Subcutaneous adipose tissue (tissue), 4 donors: Measurements from ENCODE around the gene PCDHB1. TPM values are rescaled to one million over a fixed set of nuclear protein-coding genes. Genes with fewer than 3 reads are reported as not detected.

ENCODE experiments used
- total RNA-seq, 4 donors: library from RNA; depleted of rRNA; stranded (reverse); fragments of >200 nt; gene quantifications; one replicate each; pipeline ENCODE4 v1.1.0, GENCODE V29; 2016

The PCDHB1 gene
- total RNA-seq, 4 donors from 2014 or later: not detected

Other genes with a start within 250 kb of the PCDHB1 start
- 1 to 10 TPM in 1 of 4 donors, under 1 TPM in 3; 0.16 to 1.3 (median 0.76) TPM for gene PCDHA4, start 244.3 kb upstream of the PCDHB1 start, total RNA-seq
- gene PCDHA5, start 229.8 kb upstream of the PCDHB1 start, total RNA-seq: under 1 TPM in 3 of 4 donors, not detected in 1; 0.33 to 0.57 (median 0.51) TPM
- gene PCDHA6, start 223.4 kb upstream of the PCDHB1 start, total RNA-seq: under 1 TPM; 0.22 to 0.49 (median 0.36) TPM
- under 1 TPM; 0.17 to 0.44 (median 0.26) TPM for gene PCDHA7, start 217.1 kb upstream of the PCDHB1 start, total RNA-seq
- gene PCDHA8, start 210.2 kb upstream of the PCDHB1 start, total RNA-seq: under 1 TPM in 1 of 4 donors, not detected in 3; 0.17 TPM
- gene PCDHA9, start 203.0 kb upstream of the PCDHB1 start, total RNA-seq: under 1 TPM in 3 of 4 donors, not detected in 1; under 0.01 to 0.34 (median 0.19) TPM
- gene PCDHA10, start 195.5 kb upstream of the PCDHB1 start, total RNA-seq: 1 to 10 TPM in 1 of 4 donors, under 1 TPM in 3; 0.51 to 1.9 (median 0.66) TPM
- under 1 TPM in 3 of 4 donors, not detected in 1; 0.22 to 0.34 (median 0.33) TPM for gene PCDHA11, start 182.4 kb upstream of the PCDHB1 start, total RNA-seq
- gene PCDHA12, start 176.1 kb upstream of the PCDHB1 start, total RNA-seq: under 1 TPM in 3 of 4 donors, not detected in 1; 0.17 to 0.22 (median 0.19) TPM
- gene PCDHA13, start 169.2 kb upstream of the PCDHB1 start, total RNA-seq: 1 to 10 TPM in 1 of 4 donors, under 1 TPM in 3; 0.34 to 1.5 (median 0.69) TPM
- gene PCDHAC1, start 125.1 kb upstream of the PCDHB1 start, total RNA-seq: 1 to 10 TPM in 1 of 4 donors, under 1 TPM in 3; 0.44 to 1.9 (median 0.74) TPM
- gene PCDHAC2, start 84.9 kb upstream of the PCDHB1 start, total RNA-seq: 1 to 10 TPM in 1 of 4 donors, under 1 TPM in 3; 0.49 to 1.1 (median 0.81) TPM
- 1 to 10 TPM; 1.8 to 3.2 (median 2.1) TPM for gene PCDHB2, start 43.2 kb downstream of the PCDHB1 start, total RNA-seq
- 1 to 10 TPM in 3 of 4 donors, under 1 TPM in 1; 0.85 to 3.8 (median 2.4) TPM for gene PCDHB3, start 49.1 kb downstream of the PCDHB1 start, total RNA-seq
- gene PCDHB4, start 70.4 kb downstream of the PCDHB1 start, total RNA-seq: 1 to 10 TPM; 2.0 to 7.0 (median 4.1) TPM
- 1 to 10 TPM in 2 of 4 donors, under 1 TPM in 2; 0.33 to 3.4 (median 1.6) TPM for gene PCDHB5, start 83.8 kb downstream of the PCDHB1 start, total RNA-seq
- gene PCDHB6, start 98.7 kb downstream of the PCDHB1 start, total RNA-seq: 1 to 10 TPM in 1 of 4 donors, under 1 TPM in 2, not detected in 1; 0.85 to 1.3 (median 0.94) TPM
- gene PCDHB7, start 121.3 kb downstream of the PCDHB1 start, total RNA-seq: 1 to 10 TPM in 3 of 4 donors, under 1 TPM in 1; 0.49 to 1.5 (median 1.3) TPM
- gene PCDHB8, start 126.4 kb downstream of the PCDHB1 start, total RNA-seq: 1 to 10 TPM in 1 of 4 donors, under 1 TPM in 3; 0.38 to 1.1 (median 0.67) TPM
- 1 to 10 TPM; 2.2 to 4.9 (median 2.7) TPM for gene PCDHB16, start 131.0 kb downstream of the PCDHB1 start, total RNA-seq
- 1 to 10 TPM; 1.0 to 2.4 (median 2.1) TPM for gene PCDHB9, start 135.8 kb downstream of the PCDHB1 start, total RNA-seq
- gene PCDHB10, start 141.0 kb downstream of the PCDHB1 start, total RNA-seq: 1 to 10 TPM; 2.4 to 4.7 (median 2.4) TPM
- gene PCDHB11, start 148.3 kb downstream of the PCDHB1 start, total RNA-seq: 1 to 10 TPM; 1.4 to 3.5 (median 2.1) TPM
- 1 to 10 TPM; 1.0 to 3.1 (median 2.3) TPM for gene PCDHB12, start 157.3 kb downstream of the PCDHB1 start, total RNA-seq
- gene PCDHB13, start 162.5 kb downstream of the PCDHB1 start, total RNA-seq: 1 to 10 TPM; 1.9 to 3.8 (median 2.8) TPM
- 1 to 10 TPM; 1.8 to 3.8 (median 2.1) TPM for gene PCDHB14, start 172.0 kb downstream of the PCDHB1 start, total RNA-seq
- 1 to 10 TPM in 2 of 4 donors, under 1 TPM in 2; 0.34 to 1.9 (median 0.96) TPM for gene PCDHB15, start 194.0 kb downstream of the PCDHB1 start, total RNA-seq